GM18951 (cell line): ENCODE results near the gene ABCA8.

Experiments
- POLR2A ChIP-seq: IDR thresholded peaks from 4 replicates; pipeline ENCODE4 v1.6.1; 2011; ENCODE audit warnings: mild to moderate bottlenecking; ENCODE audit not compliant: insufficient read length, insufficient read depth; ENCODE audit errors: extremely low read depth
- in situ Hi-C: fragments of 300-500 bp; cut with MboI; formaldehyde crosslinking; loops from one replicate; pipeline ENCODE4 v1.12.0; 2022; ENCODE audit warnings: low sequenced_read_pairs, mixed read lengths, inconsistent platforms; ENCODE audit not compliant: unreplicated experiment

ABCA8 gene

GRCh38 chr17:68822719-68823289, 132.4 kb downstream of the ABCA8 start:
- no peak for TF ChIP-seq POLR2A
- in situ Hi-C loops: no loop called here

GRCh38 chr17:68821860-68822696, 133.1 kb downstream of the ABCA8 start:
- in situ Hi-C loops: no loop called here
- TF ChIP-seq POLR2A: no peak

GRCh38 chr17:68820825-68821481, 134.2 kb downstream of the ABCA8 start:
- in situ Hi-C loops: no loop called here
- no peak for TF ChIP-seq POLR2A

- TF ChIP-seq POLR2A: no peak
- in situ Hi-C loops: no loop called here
These were observed 134.7 kb downstream of the ABCA8 start for GRCh38 chr17:68820476-68820824.

- in situ Hi-C loops: no loop called here
- no peak for TF ChIP-seq POLR2A
These were observed 135.7 kb downstream of the ABCA8 start for GRCh38 chr17:68819465-68819864.
